D721Med (cell line): Measurements from ENCODE around the gene PNPLA3.
A peak's percentile ranks its signal among the peaks of the same experiment; 100 is the strongest.

Experiments used
- DNase-seq: peaks from one replicate; pipeline ENCODE4 v3.0.0; 2011; ENCODE audit warnings: low spot score; ENCODE audit not compliant: insufficient read length
- FAIRE-seq: peaks from 2 replicates; lab custom pipeline; 2011; peaks lifted over from hg19 to GRCh38; lab: Jason Lieb, UNC
- TF ChIP-seq, protein P1 (sequence below): IDR thresholded peaks from 2 replicates; pipeline ENCODE4 v1.5.1; 2012; ENCODE audit warnings: mild to moderate bottlenecking, control low read depth; ENCODE audit not compliant: insufficient read depth; ENCODE audit errors: missing control alignments

PNPLA3 gene

DNA sequence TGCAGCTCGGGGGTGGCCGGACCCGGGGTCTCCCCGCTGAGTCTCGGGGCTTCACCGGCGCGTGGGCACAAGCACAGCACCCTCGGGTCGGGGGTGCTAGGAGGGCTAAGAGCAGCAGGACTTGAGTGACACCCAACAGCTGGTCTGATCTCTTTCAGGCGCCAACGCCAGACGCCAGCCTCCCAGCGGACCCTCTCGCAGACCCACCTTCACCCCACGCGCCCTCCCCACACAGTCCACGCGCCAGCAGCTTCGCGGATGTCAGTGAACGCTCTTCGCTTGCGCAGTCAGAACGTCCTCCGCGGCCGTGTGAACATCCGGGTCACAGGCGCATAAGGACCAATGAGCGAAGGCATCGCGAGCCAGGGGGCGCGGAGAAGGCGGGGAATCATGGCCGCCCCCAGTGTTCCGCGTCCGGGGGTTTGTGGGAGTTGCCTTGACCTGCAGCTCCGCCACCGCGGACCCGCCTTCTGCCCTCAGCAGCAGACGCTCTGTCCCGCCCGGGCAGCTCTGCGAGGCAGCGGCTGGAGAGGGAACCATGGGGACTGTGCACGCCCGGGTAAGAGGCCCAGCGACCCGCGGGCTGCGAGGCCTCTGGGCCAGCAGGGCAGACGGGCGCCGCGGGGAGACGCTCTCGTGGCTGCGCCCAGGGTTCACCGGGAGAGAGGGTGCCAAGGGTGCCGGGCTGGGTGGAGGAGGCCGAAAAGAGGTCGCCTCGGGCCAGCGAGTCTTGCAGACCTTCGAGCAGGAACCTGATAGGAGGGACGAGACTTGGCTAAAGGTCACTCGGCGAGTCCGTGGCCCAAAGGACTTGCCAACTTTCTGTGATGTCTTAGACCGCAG is 31.7 kb downstream of the PNPLA3 start, which contains the start of gene SAMM50:
Gene SAMM50, plus strand, starts transcription at position 403 of the 843 bp plus-strand sequence. Its CDS starts 136 bp downstream, at position 539.
- TF ChIP-seq, protein P1, sequence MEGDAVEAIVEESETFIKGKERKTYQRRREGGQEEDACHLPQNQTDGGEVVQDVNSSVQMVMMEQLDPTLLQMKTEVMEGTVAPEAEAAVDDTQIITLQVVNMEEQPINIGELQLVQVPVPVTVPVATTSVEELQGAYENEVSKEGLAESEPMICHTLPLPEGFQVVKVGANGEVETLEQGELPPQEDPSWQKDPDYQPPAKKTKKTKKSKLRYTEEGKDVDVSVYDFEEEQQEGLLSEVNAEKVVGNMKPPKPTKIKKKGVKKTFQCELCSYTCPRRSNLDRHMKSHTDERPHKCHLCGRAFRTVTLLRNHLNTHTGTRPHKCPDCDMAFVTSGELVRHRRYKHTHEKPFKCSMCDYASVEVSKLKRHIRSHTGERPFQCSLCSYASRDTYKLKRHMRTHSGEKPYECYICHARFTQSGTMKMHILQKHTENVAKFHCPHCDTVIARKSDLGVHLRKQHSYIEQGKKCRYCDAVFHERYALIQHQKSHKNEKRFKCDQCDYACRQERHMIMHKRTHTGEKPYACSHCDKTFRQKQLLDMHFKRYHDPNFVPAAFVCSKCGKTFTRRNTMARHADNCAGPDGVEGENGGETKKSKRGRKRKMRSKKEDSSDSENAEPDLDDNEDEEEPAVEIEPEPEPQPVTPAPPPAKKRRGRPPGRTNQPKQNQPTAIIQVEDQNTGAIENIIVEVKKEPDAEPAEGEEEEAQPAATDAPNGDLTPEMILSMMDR, result no peak
- DNase-seq (peak; percentile 51), FAIRE-seq (no peak)

DNA sequence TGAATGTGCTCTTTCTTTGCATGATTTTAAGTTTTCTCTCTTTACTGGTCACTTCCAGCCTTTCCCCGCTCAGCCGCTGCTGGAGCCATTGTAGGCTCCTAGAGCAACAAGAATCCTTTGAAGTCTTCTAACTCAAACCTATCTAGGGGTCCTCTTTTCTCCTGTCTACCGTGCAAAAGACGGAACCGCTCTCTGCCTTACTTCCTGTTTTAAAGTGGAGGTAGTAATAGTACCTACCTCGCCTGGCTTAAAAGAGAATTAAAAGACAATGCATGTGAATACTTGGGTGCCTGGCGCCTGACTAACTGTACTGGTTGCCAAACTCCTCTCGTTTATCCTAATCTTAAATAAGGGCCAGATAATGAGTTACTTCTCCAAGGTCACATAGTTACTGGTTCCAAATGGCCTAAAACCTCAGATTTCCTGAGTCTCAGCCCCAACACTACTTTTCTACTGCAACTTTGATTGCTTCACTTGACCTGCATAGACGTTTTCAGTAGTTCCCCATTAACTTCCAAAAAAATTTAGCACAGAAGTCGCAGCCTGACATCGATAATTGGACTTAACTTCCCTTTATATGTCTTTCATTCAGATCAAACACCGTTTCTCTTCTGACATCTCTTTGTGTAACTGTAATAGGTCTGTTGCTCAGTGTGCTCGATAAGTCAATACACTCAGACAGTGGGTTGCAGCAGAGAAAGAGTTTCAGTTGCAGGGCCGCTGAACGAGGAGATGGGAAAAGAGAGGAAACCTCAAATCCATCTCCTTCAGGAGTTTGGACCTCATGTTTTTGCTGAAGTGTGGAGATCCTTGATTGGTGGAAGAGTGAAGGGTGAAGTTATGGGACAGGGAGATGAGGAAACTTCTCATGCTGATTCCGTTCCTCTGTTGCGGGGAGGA is 32.5 kb downstream of the PNPLA3 start:
- FAIRE-seq, result no peak
- no peak for DNase-seq
- TF ChIP-seq, protein P1, result no peak

DNA sequence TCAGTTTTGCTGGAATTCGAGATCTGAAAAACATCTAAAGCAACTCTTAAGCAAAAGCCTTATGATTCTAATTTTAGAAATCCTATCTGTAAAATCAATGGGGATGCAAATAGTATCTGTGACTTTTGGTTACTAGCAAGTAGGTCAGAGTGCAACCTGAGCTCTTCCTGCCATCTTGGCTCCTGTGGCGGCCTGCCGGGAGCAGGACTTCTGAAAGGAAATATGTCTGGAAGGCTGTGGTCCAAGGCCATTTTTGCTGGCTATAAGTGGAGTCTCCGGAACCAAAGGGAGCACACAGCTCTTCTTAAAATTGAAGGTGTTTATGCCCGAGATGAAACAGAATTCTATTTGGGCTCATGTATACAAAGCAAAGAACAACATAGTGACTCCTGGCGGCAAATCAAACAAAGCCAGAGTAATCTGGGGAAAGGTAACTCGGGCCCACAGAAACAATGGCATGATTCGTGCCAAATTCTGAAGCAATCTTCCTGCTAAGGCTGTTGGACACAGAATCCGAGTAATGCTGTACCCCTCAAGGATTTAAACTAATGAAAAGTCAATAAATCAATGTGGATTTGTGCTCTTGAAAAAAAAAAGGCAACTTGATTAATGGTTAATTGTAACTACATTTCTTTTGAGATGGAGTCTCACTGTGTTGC is 33.3 kb downstream of the PNPLA3 start:
- TF ChIP-seq, protein P1, result no peak
- FAIRE-seq, result no peak
- DNase-seq, result no peak

DNA sequence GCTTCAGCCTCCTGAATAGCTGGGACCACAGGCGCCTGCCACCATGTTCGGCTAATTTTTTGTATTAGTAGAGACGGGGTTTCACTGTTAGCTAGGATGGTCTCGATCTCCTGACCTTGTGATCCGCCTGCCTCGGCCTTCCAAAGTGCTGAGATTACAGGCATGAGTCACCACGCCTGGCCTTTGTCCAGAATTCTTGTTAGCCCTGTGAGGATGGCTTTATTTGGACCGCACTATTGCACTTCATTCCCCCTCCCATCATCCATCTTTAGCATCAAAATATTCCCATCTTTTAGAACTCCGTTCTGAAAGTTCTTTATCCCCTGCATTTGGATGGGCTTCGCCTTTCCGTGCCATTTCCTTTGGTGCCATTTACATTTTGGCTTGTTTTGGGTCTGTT is 34.3 kb downstream of the PNPLA3 start:
- FAIRE-seq (no peak), DNase-seq (no peak)
- TF ChIP-seq, protein P1, result no peak

DNA sequence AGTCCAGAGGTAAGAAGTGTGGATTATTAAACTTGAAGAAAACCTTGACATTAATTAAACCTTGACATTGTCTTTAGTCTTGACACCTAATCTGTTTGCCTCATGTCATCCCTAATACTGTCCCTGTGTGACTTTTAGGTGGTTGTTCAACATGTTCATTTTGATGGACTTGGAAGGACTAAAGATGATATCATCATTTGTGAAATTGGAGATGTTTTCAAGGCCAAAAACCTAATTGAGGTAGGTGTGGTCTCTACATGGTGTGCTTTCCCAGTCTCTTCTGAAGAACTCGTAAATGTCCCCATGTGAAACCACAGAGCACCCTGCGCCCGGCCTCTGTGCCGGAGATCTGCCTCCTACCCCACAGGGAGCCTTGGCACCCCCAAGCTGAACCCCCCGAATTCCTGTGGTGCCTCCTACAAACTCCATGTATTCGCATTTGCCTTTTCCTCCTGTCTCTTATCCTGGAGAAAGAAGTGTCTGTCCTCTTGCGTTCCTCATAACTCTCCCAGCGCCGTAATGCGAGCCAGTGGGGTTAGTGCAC is 40.8 kb downstream of the PNPLA3 start:
- DNase-seq, result no peak
- no peak for FAIRE-seq
- TF ChIP-seq, protein P1, result no peak

DNA sequence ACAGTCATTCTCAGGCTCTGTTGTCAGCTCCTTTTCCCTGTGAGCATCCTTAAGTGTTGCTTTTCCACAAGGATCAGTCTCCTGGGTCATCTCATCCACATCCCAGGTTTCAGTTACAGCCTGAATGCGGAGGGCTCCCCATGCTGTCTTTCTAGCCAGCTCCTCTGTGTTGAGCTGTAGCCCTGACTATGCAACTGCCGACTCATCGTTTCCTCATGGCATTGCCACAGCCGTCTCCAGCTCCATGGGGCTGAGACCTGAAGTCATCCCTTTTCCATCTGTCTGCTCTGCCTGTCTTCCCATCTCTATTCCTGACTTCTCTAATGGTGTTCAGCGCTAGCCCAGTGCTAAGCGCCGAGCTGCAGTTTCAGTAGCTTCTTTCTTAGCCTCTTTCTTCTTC is 43.5 kb downstream of the PNPLA3 start:
- FAIRE-seq (no peak), DNase-seq (no peak)
- TF ChIP-seq, protein P1, result no peak
